ENCODE data around the gene COL11A2.
A peak's percentile ranks its signal among the peaks of the same experiment; 100 is the strongest.
"Not testable (repeated sequence)": the region's sequence is repeated elsewhere in the genome, so short reads cannot be mapped to it uniquely, and the experiment has no call there.

The COL11A2 gene

DNA sequence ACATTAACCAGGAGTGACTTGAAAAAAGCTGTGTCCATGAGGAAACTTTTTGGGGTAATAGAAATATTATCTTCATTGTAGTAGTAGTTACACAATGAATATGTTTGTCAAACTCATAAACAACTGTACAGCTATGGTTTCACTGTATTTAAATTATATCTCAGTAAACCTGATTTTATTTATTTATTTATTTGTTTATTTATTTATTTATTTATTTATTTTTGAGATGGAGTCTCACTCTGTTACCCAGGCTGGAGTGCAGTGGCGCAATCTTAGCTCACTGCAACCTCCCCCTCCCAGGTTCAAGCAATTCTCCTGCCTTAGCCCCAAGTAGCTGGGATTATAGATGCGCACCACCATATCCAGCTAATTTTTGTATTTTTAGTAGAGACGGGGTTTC, 41.7 kb downstream of the COL11A2 start:
- DNase-seq: not testable (repeated sequence)

DNA sequence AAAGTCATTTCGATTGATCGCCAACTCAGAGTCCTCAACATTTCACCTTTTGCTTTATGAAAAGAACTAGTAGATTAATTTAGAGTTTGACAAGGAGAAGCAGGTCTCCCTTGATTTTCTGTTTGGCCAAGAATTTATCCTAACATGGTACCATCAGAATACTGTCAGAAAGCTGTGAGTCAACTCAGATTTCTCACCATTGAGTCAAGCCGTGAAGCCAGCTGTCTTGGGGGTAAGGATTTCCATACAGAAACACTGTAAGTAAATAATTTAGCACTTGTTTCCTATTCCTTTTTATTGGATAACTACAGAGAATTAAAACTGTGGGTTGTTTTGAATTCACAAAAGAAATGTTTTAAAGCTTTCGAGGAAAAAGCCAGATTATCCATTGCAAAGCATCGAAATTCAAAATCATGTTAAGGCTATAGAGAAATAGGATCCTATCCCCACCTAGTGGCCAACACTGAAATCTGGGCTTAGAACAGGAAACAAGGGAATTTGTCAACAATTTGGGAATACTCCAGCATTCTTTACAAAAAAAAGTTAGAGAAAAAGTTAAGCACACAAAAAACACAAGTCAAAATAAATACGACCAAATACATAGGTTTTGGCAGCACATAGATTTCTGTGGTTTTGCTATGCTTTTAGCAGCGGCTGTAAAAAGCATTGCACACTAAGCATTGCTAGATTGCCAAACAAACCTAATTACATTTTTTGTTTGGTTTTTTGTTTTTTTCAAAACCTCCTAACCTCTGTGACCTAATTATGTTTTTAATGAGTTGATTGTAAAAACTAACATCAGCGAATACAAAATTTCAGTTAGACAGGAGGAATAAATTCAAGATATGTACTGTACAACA, 44.2 kb downstream of the COL11A2 start:
- peak; percentile 23 for DNase-seq

GRCh38 chr6:33144373-33144772, 47.9 kb downstream of the COL11A2 start:
- no peak for DNase-seq

- no peak for DNase-seq
Measured at GRCh38 chr6:33143113-33143770, 49.0 kb downstream of the COL11A2 start.

GRCh38 chr6:33142501-33143070, 49.7 kb downstream of the COL11A2 start:
- DNase-seq: no peak

- DNase-seq: no peak
Measured at GRCh38 chr6:33140556-33140955, 51.7 kb downstream of the COL11A2 start.

GRCh38 chr6:33139596-33140206, 52.6 kb downstream of the COL11A2 start:
- no peak for DNase-seq

- DNase-seq: no peak
Measured at GRCh38 chr6:33136310-33136900, 55.9 kb downstream of the COL11A2 start.

DNA sequence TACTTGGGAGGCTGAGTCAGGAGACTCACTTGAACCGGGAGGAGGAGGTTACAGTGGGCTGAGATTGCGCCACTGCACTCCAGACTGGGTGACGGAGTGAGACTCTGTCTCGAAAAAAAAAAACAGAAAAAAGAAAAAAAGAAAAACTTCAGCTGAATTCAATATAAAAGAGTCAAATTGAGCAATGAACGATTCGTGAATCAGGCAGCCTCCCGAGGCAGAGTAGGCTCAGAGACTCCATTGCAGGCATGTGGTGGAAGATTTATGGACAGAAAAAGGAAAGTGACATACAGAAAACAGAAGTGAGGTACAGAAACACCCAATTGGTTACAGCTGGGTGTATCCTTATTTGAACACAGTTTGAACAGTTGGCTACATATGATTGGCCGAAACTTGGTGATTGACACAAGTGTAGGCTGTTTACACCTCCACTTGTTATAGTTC, 60.2 kb downstream of the COL11A2 start:
- DNase-seq: no peak

DNA sequence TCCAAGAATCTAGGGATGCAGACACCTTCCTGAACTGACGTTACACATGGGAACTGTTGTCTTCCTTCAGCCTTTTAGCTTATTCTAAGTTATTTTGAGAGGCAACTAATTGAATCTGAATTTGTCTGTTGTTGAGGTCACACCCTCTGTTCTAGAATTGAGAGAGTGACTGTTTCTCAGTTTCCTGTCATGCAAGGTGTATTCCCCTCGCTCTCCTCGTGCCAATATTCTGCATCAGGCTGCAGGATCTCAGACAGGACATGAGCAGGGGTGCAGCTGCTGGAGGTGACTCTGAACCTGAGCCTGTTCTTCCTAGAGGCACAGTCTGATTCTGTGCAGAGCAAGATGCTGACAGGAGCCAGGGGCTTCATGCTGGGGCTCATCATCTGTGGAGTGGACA, 63.9 kb downstream of the COL11A2 start:
- DNase-seq: no peak

- peak; percentile 10 for DNase-seq
Measured at GRCh38 chr6:33126101-33126714, 66.1 kb downstream of the COL11A2 start.

DNA sequence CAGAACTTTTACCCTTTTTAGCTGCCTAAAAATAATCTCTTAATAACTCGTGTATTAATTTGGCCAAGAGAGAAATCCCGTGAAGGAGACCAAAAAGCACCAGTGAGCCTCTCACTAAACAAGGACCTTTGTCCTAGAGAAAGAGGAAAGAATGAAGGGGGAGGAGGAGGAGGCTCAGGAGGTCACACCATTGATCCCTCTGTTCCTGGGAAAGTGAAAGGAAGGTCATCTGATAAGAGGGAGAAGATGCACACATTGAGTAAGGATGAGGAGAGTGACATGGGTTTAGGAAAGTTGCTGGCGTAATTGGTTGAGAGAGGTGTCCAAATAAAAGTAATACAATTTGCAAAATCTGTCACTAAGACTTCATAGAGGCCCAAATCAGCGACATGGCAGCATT, 67.3 kb downstream of the COL11A2 start:
- DNase-seq: no peak

DNA sequence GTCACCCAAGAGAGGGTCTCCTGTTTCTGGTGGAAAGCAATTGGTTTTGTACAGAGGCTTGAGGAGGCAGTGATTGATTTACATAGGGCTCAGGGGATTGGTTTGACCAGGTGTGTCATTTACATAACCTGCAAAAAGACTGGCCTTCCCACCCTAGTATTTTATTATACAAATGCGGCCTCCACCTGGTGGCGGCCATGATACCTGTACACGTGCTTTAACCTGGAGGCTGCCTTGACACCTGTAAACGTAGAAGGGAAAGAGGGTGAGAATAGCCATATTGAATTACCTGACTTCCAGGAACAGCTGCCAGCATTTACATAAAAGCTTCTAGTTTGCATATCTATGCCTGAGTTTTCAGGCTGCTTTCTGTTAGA, 67.8 kb downstream of the COL11A2 start:
- DNase-seq: no peak

GRCh38 chr6:33123732-33124524, 68.3 kb downstream of the COL11A2 start:
- DNase-seq: peak; percentile 19

- DNase-seq: no peak
Measured at GRCh38 chr6:33123181-33123580, 69.1 kb downstream of the COL11A2 start.

- no peak for DNase-seq
Measured at GRCh38 chr6:33120001-33120400, 72.3 kb downstream of the COL11A2 start.

DNA sequence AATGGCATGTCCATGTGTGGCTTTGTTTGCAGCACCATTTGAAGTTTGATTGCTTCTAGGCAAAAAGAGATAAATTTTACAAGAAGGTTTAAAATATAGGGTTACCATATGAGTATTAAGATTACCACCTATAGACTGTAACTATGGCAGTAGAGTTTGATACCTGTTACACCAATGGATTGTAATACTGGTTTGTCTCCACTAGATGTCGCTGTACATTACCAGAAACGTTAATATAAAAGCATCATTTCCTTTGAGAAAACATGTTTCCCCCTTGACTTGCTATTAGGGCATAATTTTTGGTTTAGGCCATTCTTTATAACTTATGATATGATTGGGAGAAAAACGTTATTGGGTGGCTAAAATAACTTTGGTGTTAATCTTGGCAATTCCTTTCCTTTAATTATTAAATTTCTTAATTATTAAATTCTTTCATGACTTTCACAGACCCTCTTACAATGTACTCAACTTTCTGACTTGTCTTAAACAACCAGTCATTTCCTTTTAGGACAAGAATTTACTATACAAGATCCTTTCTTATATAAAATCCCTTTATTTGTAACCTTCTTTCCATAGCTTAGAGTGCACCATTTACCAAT, 73.6 kb downstream of the COL11A2 start:
- DNase-seq: peak; percentile 20

- no peak for DNase-seq
Measured at GRCh38 chr6:33117811-33118277, 74.4 kb downstream of the COL11A2 start.

DNA sequence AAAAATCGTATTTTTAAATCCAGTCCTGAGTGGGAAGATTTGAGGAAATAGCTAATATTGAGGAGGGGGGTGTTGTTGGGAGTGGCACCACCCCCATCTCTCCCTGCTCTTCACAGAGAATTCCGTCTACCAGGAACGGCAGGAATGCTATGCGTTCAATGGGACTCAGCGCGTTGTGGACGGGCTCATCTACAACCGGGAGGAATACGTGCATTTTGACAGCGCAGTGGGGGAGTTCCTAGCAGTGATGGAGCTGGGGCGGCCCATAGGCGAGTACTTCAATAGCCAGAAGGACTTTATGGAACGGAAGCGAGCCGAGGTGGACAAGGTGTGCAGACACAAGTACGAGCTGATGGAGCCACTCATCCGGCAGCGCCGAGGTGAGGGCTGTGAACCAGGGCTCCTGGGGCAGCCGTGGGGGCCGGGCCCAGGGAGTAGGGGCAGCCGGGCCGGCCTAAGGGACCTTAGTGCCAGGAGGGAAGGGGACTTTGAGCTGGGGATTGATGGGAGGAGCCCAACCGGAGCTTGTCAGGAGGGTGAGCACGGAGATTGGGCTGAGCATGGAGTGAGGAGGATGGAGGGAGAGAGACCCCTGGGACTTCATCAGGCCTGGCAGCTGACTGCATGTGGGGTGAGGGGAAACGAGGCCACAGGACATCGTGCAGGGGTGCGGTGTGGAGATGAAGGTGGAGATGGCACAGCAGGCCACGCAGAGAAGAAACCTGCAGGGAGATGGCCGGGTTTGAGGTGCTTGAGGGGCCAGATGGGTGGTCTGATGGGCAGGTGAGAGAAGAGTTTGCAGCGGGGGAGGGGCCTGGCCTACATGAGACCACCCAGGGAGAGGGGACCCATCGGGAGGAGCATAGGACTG, 75.2 kb downstream of the COL11A2 start:
- no peak for DNase-seq

- no peak for DNase-seq
Measured at GRCh38 chr6:33116417-33116816, 75.8 kb downstream of the COL11A2 start.
